Vagina (tissue), 2 donors: ENCODE results near the gene ST6GALNAC6. TPM values are rescaled to one million over a fixed set of nuclear protein-coding genes. Genes with fewer than 3 reads are reported as not detected.
A peak's percentile ranks its signal among the peaks of the same experiment; 100 is the strongest.

Source experiments
- DNase-seq, 2 donors: peaks; one replicate each; pipeline ENCODE4 v3.0.0-alpha.2; 2017; ENCODE audit errors: extremely low spot score in 2 of 2
- H3K27ac ChIP-seq: fragments of 200-600 bp; sonication (generic); one replicate; pipeline ENCODE4 v1.5.1; 2019
- H3K27me3 ChIP-seq: fragments of 200-600 bp; sonication (generic); one replicate; pipeline ENCODE4 v1.5.1; 2019
- H3K36me3 ChIP-seq, 2 donors: fragments of 200-600 bp; sonication (generic); one replicate each; pipeline ENCODE4 v1.5.1; 2017 to 2019
- H3K4me1 ChIP-seq: fragments of 200-600 bp; sonication (generic); one replicate; pipeline ENCODE4 v1.5.1; 2019
- H3K4me3 ChIP-seq, 2 donors: fragments of 200-600 bp; sonication (generic); 1 replicate in 1 of 2; 2 replicates in 1 of 2; pipeline ENCODE4 v1.5.1; 2016 to 2019
- H3K9me3 ChIP-seq: fragments of 200-600 bp; sonication (generic); one replicate; pipeline ENCODE4 v1.5.1; 2019
- POLR2A ChIP-seq, 2 donors: fragments of 450-650 bp; IDR thresholded peaks; one replicate each; pipeline ENCODE4 v1.6.1; 2017; ENCODE audit warnings: antibody characterized with exemption in 2 of 2, mild to moderate bottlenecking in 2 of 2, moderate library complexity in 2 of 2
- POLR2AphosphoS5 ChIP-seq, 2 donors: sonication (generic); formaldehyde crosslinking; IDR thresholded peaks; one replicate each; pipeline ENCODE4 v1.9.0; 2017; ENCODE audit warnings: antibody characterized with exemption in 2 of 2, mild to moderate bottlenecking in 2 of 2, low read depth in 1 of 2; ENCODE audit not compliant: insufficient read depth in 1 of 2
- intact Hi-C: fragments of 100-400 bp; cut with DNase I; formaldehyde crosslinking; loops from one replicate; pipeline ENCODE4 v1.15.1; 2023
- total RNA-seq: library from RNA; depleted of rRNA; stranded (reverse); fragments of >200 nt; gene quantifications from one replicate; pipeline ENCODE4 v1.2.3, GENCODE V29; 2016
- TF ChIP-seq, protein P1 (sequence below), 3 experiments: fragments of 450-650 bp in 2 of 3; fragments of 200-600 bp in 1 of 3; sonication (generic) in 1 of 3; IDR thresholded peaks; one replicate each; pipeline ENCODE4 v1.5.1; 2017 to 2019; ENCODE audit warnings: antibody characterized with exemption in 3 of 3, mild to moderate bottlenecking in 2 of 3, moderate library complexity in 2 of 3

Gene ST6GALNAC6
- total RNA-seq, 1 donor from 2014 or later = 108 TPM

DNA sequence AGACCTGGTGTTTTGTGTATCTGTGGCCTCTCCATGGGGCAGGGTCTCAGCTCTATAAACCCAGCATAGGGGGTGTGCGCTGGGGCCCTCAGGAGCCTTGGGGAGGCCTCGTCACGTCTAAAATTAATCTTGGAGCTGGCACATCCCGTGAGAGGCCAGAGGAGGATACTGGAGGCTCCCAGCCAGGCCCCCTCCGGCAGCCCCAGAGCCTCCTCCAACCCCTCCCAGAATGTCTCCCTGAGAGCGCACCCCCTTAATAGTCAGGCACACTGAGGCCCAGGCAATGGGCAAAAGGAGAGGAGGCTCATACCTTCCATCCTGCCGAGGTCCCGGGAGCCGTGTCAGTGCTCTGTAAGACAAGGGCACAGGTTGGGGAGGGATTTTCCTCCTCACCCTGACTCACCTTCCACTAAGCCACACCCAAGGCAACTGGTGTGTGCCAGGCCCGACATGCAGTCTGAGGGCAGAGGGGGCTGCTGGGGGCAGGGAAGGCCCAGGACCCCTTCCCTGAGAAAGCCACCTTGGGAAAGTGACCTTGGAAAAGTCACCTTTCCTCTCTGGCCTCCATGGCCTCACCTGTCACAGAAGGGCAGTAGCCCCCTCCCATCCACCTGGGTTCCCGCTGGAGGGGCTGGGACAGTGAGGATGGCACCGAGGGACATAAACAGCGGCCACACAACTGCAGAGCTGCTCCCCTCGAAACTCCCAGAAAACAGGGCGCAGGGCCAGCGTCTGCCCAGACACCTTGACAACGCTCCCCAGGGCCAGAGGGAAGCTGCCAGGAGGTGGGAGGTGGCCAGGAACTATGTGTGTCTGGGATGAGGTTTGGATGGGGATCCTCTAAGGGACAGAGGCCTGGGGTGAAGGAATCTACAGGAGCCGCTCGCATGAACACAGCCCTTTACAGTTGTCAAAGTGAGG is 24.8 kb downstream of the ST6GALNAC6 start:
- H3K4me1 ChIP-seq = peaks cover 63% of the 10 kb centered on the region
- peaks cover 0 to 20% of the 10 kb centered on the region in 2 donors for H3K36me3 ChIP-seq
- peak overlapping the region; percentile 89 for H3K27ac ChIP-seq
- no peaks in the 10 kb centered on the region for H3K9me3 ChIP-seq
- intact Hi-C loops = loop anchor here (5.0 kb wide), 1 partner anchor 137 kb away; the partner anchor contains the start of gene TOR2A
- no peak for DNase-seq
- TF ChIP-seq POLR2A (IDR thresholded peaks at IDR 0.05) (no peak), POLR2AphosphoS5 (IDR thresholded peaks at IDR 0.05; ENCODE audit: insufficient read depth in 1 of 2, low read depth in 1 of 2) (no peak)
- TF ChIP-seq, protein P1, sequence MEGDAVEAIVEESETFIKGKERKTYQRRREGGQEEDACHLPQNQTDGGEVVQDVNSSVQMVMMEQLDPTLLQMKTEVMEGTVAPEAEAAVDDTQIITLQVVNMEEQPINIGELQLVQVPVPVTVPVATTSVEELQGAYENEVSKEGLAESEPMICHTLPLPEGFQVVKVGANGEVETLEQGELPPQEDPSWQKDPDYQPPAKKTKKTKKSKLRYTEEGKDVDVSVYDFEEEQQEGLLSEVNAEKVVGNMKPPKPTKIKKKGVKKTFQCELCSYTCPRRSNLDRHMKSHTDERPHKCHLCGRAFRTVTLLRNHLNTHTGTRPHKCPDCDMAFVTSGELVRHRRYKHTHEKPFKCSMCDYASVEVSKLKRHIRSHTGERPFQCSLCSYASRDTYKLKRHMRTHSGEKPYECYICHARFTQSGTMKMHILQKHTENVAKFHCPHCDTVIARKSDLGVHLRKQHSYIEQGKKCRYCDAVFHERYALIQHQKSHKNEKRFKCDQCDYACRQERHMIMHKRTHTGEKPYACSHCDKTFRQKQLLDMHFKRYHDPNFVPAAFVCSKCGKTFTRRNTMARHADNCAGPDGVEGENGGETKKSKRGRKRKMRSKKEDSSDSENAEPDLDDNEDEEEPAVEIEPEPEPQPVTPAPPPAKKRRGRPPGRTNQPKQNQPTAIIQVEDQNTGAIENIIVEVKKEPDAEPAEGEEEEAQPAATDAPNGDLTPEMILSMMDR (IDR thresholded peaks at IDR 0.05) = no peak
- H3K27me3 ChIP-seq = no peaks in the 10 kb centered on the region
- peak overlapping the region in 1 of 2 donors; percentile 16 for H3K4me3 ChIP-seq

GRCh38 chr9:127873886-127874285 is 25.5 kb downstream of the ST6GALNAC6 start:
- Histone ChIP-seq H3K36me3 (peaks cover 0 to 20% of the 10 kb centered on the region in 2 donors), H3K27ac (peak overlapping the region; percentile 89), H3K4me3 (peak overlapping the region in 1 of 2 donors; percentile 15), H3K4me1 (peaks cover 63% of the 10 kb centered on the region), H3K9me3 (no peaks in the 10 kb centered on the region), H3K27me3 (no peaks in the 10 kb centered on the region)
- TF ChIP-seq POLR2AphosphoS5 (IDR thresholded peaks at IDR 0.05; ENCODE audit: insufficient read depth in 1 of 2, low read depth in 1 of 2) (no peak), POLR2A (IDR thresholded peaks at IDR 0.05) (no peak)
- TF ChIP-seq, protein P1 (IDR thresholded peaks at IDR 0.05) = no peak
- DNase-seq = no peak
- intact Hi-C loops = loop anchor here (5.0 kb wide), 1 partner anchor 137 kb away; the partner anchor contains the start of gene TOR2A

DNA sequence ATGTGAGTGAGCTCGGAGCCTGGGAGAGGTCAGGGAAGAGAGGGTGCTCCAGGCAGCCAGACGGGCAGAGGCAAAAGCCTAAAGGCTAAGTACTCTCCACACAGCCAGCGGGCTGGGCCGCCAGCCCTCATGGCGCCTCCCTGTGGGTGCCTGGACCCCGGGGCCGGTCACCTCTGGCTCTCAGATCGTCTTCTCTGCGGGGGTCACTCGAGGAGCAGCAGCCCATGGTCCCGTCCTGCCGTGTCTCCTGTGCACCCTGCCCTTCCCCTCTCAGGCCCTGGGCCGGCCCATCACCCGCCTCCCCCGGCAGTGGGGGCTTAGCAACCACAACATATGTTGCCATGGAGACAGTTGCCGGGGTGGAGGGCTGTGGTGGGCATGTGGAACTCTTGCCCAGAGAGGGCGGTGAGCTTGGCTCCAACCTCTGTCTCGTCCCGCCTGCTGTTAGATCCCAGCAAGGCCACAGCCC is 26.1 kb downstream of the ST6GALNAC6 start:
- Histone ChIP-seq H3K27ac (peak overlapping the region; percentile 89), H3K27me3 (no peaks in the 10 kb centered on the region), H3K4me1 (peaks cover 56% of the 10 kb centered on the region), H3K36me3 (peaks cover 0 to 20% of the 10 kb centered on the region in 2 donors), H3K9me3 (no peaks in the 10 kb centered on the region), H3K4me3 (no peak overlapping the region)
- DNase-seq = no peak
- intact Hi-C loops = loop anchor here (5.0 kb wide), 1 partner anchor 136 kb away; the partner anchor contains the start of gene TOR2A
- TF ChIP-seq POLR2AphosphoS5 (IDR thresholded peaks at IDR 0.05; ENCODE audit: insufficient read depth in 1 of 2, low read depth in 1 of 2) = no peak

DNA sequence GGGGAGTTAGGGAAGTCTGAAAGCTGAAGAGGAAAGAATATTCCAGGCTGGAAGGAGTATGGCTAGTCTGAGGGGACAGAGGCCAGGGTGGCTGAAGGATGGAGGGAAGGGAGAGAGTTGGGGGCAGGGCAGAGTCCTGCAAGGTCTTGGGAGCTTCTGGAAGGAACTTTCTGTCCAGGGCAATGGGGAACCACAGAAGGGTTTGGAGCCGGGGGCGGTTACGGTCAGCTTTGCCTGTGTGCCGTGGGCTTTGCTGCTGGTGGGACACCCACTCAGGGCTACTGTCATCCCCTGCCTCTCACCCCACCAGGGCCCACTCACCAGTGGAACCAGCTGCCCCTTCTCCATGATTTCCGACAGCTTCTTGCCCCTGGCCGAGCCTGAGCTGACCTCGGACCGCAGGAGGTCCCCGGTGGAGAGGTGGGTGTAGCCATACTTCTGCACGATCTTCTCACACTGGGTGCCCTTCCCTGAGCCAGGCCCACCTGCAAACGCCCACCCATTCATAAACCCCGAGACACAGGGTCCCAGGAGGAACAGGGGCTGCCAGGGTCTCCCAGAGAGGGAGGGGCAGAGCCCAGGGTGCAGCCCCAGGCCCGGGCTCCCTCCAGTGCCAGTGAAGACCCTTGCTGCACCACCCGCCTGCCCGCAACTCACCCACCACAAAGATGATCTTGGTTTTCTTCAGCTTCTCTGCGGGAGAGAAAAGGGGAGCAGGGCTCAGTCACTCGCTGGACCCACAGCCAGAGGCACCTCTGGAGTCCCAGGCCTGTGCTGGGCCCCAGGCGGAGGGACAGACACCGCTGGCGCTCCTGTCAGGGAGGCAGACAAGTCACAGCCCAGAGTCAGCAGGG is 26.8 kb downstream of the ST6GALNAC6 start:
- TF ChIP-seq POLR2AphosphoS5 (IDR thresholded peaks at IDR 0.05; ENCODE audit: insufficient read depth in 1 of 2, low read depth in 1 of 2) = no peak
- TF ChIP-seq, protein P1 (IDR thresholded peaks at IDR 0.05) = no peak
- Histone ChIP-seq H3K4me3 (no peak overlapping the region), H3K4me1 (peaks cover 50% of the 10 kb centered on the region), H3K36me3 (peaks cover 0 to 21% of the 10 kb centered on the region in 2 donors), H3K27ac (peak overlapping the region; percentile 89), H3K9me3 (no peaks in the 10 kb centered on the region), H3K27me3 (no peaks in the 10 kb centered on the region)
- intact Hi-C loops = loop anchor here (5.0 kb wide), 1 partner anchor 135 kb away; the partner anchor contains the start of gene TOR2A
- no peak for DNase-seq

DNA sequence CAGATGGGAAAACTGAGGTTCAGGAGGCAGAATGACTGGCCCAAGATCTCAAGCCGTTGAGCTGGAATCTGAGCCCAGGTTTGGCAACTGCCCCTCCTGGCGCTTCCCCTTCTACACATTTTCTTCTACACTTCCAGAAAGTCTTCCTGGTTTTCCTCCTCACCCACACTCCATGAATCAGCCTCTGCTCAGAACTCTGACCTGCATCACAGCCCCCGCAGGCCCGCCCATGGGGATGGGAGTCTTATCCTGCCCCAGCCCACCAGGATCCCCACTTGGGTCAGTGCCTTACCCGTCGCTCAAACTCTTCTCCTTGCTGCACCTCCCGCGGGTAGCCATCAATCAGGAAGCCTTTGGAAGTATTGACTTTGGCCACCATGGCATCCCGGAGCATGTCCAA is 27.9 kb downstream of the ST6GALNAC6 start:
- Histone ChIP-seq H3K27ac (no peak overlapping the region), H3K9me3 (no peaks in the 10 kb centered on the region), H3K4me3 (no peak overlapping the region), H3K27me3 (no peaks in the 10 kb centered on the region), H3K4me1 (peaks cover 41% of the 10 kb centered on the region), H3K36me3 (peaks cover 0 to 23% of the 10 kb centered on the region in 2 donors)
- DNase-seq = no peak
- intact Hi-C loops = loop anchor here (5.0 kb wide), 1 partner anchor 134 kb away; the partner anchor contains the start of gene TOR2A
- TF ChIP-seq, protein P1 (IDR thresholded peaks at IDR 0.05) = no peak
- TF ChIP-seq POLR2A (IDR thresholded peaks at IDR 0.05) (no peak), POLR2AphosphoS5 (IDR thresholded peaks at IDR 0.05; ENCODE audit: insufficient read depth in 1 of 2, low read depth in 1 of 2) (no peak)
